GM23248 (cell line): Measurements from ENCODE around the gene ANKS1B. TPM values are rescaled to one million over a fixed set of nuclear protein-coding genes. Genes with fewer than 3 reads are reported as not detected.
A peak's percentile ranks its signal among the peaks of the same experiment; 100 is the strongest.

Experiments used
- DNase-seq: peaks from one replicate; pipeline ENCODE4 v3.0.0-alpha.2; 2015
- H2AFZ ChIP-seq: fragments of 200-600 bp; sonication (generic); 2 replicates; pipeline ENCODE4 v1.6.1; 2016; ENCODE audit warnings: antibody characterized with exemption
- H3F3A ChIP-seq: fragments of 200-600 bp; sonication (generic); 2 replicates; pipeline ENCODE4 v1.6.1; 2016; ENCODE audit warnings: mild to moderate bottlenecking, antibody characterized with exemption, mixed run types; ENCODE audit not compliant: insufficient read depth
- H3K27ac ChIP-seq: fragments of 200-600 bp; sonication (generic); 2 replicates; pipeline ENCODE4 v1.5.1; 2016; ENCODE audit warnings: mild to moderate bottlenecking
- H3K27me3 ChIP-seq: fragments of 200-600 bp; sonication (generic); replicated peaks from 2 replicates; pipeline ENCODE4 v1.6.1; 2016; ENCODE audit warnings: mild to moderate bottlenecking; ENCODE audit not compliant: insufficient read depth
- H3K36me3 ChIP-seq: fragments of 200-600 bp; sonication (generic); 2 replicates; pipeline ENCODE4 v1.6.1; 2016; ENCODE audit warnings: low read depth, mild to moderate bottlenecking
- H3K4me1 ChIP-seq: fragments of 200-600 bp; sonication (generic); 2 replicates; pipeline ENCODE4 v1.6.1; 2016; ENCODE audit warnings: mild to moderate bottlenecking; ENCODE audit not compliant: insufficient read depth
- H3K4me2 ChIP-seq: fragments of 200-600 bp; sonication (generic); one replicate; pipeline ENCODE4 v1.6.1; 2016; ENCODE audit warnings: mild to moderate bottlenecking; ENCODE audit not compliant: unreplicated experiment
- H3K4me3 ChIP-seq: fragments of 200-600 bp; sonication (generic); 2 replicates; pipeline ENCODE4 v1.5.1; 2016; ENCODE audit warnings: mild to moderate bottlenecking
- H3K79me2 ChIP-seq: fragments of 200-600 bp; sonication (generic); 2 replicates; pipeline ENCODE4 v1.6.1; 2016; ENCODE audit warnings: mild to moderate bottlenecking; ENCODE audit not compliant: insufficient read depth
- H3K9ac ChIP-seq: fragments of 200-600 bp; sonication (generic); 2 replicates; pipeline ENCODE4 v1.6.1; 2016; ENCODE audit warnings: mild to moderate bottlenecking
- H3K9me2 ChIP-seq: fragments of 200-600 bp; sonication (generic); 2 replicates; pipeline ENCODE4 v1.6.1; 2016; ENCODE audit warnings: mixed run types, mild to moderate bottlenecking, moderate library complexity; ENCODE audit not compliant: insufficient read depth
- H3K9me3 ChIP-seq: fragments of 200-600 bp; sonication (generic); one replicate; pipeline ENCODE4 v1.6.1; 2017; ENCODE audit warnings: low read depth
- H4K20me1 ChIP-seq: fragments of 200-600 bp; sonication (generic); 2 replicates; pipeline ENCODE4 v1.6.0; 2016; ENCODE audit not compliant: insufficient read depth
- EZH2 ChIP-seq: fragments of 200-600 bp; sonication (generic); IDR thresholded peaks from 2 replicates; pipeline ENCODE4 v1.6.1; 2018; ENCODE audit warnings: antibody characterized with exemption, mild to moderate bottlenecking; ENCODE audit not compliant: insufficient read depth, poor library complexity, severe bottlenecking
- EZH2phosphoT487 ChIP-seq: fragments of 200-600 bp; sonication (generic); IDR thresholded peaks from 2 replicates; pipeline ENCODE4 v1.6.1; 2018; ENCODE audit warnings: antibody characterized with exemption, moderate library complexity, mild to moderate bottlenecking, low read depth; ENCODE audit not compliant: insufficient read depth
- WGBS, 2 experiments: methylation state at CpG; one replicate each; pipeline ENCODE4 v1.1.6; 2015 to 2017; ENCODE audit warnings: low lambda C conversion rate in 2 of 2, low coverage in 1 of 2; ENCODE audit errors: missing lambda C conversion rate in 2 of 2; 5-methylcytosine and 5-hydroxymethylcytosine counted together
- in situ Hi-C: fragments of 300-500 bp; cut with MboI; formaldehyde crosslinking; loops from 2 replicates; pipeline ENCODE4 v1.15.0; 2020
- polyA plus RNA-seq: library from polyadenylated mRNA; unstranded; fragments of >200 nt; fragmentation: Nextera tagmentation; extraction: Ambion mirVana; gene quantifications from 2 replicates; pipeline ENCODE4 v1.2.1, GENCODE V29; 2016
- total RNA-seq: library from RNA; depleted of rRNA; stranded (reverse); fragments of >200 nt; shearing (Covaris generic); gene quantifications from 2 replicates; pipeline ENCODE4 v1.2.3, GENCODE V29; 2014

The ANKS1B gene
- total and polyA plus RNA-seq, 2 experiments from 2014 or later = not detected

GRCh38 chr12:98893126-98893674 lies 1091.5 kb downstream of the ANKS1B start:
- Histone ChIP-seq H4K20me1 (no peaks in the 10 kb centered on the region), H3K79me2 (no peaks in the 10 kb centered on the region), H3K27me3 (peaks cover 58% of the 10 kb centered on the region), H3K4me1 (no peaks in the 10 kb centered on the region), H3K4me3 (no peak overlapping the region), H3K4me2 (no peak overlapping the region), H3F3A (no peaks in the 10 kb centered on the region), H3K9ac (no peak overlapping the region), H3K9me3 (no peaks in the 10 kb centered on the region), H2AFZ (no peak overlapping the region), H3K27ac (no peak overlapping the region), H3K36me3 (no peaks in the 10 kb centered on the region), H3K9me2 (no peaks in the 10 kb centered on the region)
- in situ Hi-C loops = no loop called here
- DNase-seq = no peak
- TF ChIP-seq EZH2phosphoT487 (0 out of 2 replicates have a peak, but pooled peaks have one; percentile 8), EZH2 (no peak)
- 4 to 6% methylated on average over 11 of the region's 11 CpGs for WGBS, 2 experiments

DNA sequence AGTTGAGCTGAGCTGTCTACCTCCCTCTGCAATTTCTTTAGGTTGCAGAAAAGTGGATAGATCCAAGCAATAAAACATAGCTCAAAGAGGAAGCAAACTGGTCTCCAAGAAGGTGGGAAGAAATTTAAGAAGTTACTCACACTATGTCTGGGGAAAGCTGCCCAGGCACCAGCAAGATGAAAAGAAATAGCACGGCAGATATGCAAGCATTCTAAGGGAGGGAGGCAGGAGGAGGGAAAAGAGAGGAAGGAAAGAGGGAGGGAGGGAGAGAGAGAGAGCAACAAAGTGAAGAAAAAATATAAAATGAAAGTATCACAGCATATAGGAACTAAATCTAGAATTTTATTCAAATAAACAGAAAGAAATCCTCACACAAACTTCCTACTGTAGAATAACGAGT lies 1099.0 kb downstream of the ANKS1B start:
- TF ChIP-seq EZH2phosphoT487 = no peak
- TF ChIP-seq EZH2 = no peak

GRCh38 chr12:98883231-98883630 lies 1101.5 kb downstream of the ANKS1B start:
- 19 to 26% methylated on average over 2 of the region's 2 CpGs for whole genome bisulfite sequencing, 2 experiments
- H3K4me1 ChIP-seq = no peaks in the 10 kb centered on the region
- H3K9me2 ChIP-seq = no peaks in the 10 kb centered on the region
- no peaks in the 10 kb centered on the region for H3F3A ChIP-seq
- no peak overlapping the region for H3K4me3 ChIP-seq
- DNase-seq = no peak
- no peaks in the 10 kb centered on the region for H3K9me3 ChIP-seq
- TF ChIP-seq EZH2 = no peak
- TF ChIP-seq EZH2phosphoT487 = no peak
- H3K4me2 ChIP-seq = no peak overlapping the region
- in situ Hi-C loops = no loop called here
- no peak overlapping the region for H3K9ac ChIP-seq
- H3K27ac ChIP-seq = no peak overlapping the region
- no peaks in the 10 kb centered on the region for H4K20me1 ChIP-seq
- no peaks in the 10 kb centered on the region for H3K79me2 ChIP-seq
- no peaks in the 10 kb centered on the region for H3K36me3 ChIP-seq
- H2AFZ ChIP-seq = no peak overlapping the region
- no peaks in the 10 kb centered on the region for H3K27me3 ChIP-seq

More for the DNA sequence above, 1099.0 kb downstream of the ANKS1B start:
- Histone ChIP-seq H3K36me3 (no peaks in the 10 kb centered on the region), H3K27me3 (peaks cover 3% of the 10 kb centered on the region; the same call in 1 of the 2 replicates), H3K4me1 (no peaks in the 10 kb centered on the region), H2AFZ (no peak overlapping the region), H3K9ac (no peak overlapping the region), H3F3A (no peaks in the 10 kb centered on the region), H4K20me1 (no peaks in the 10 kb centered on the region), H3K4me3 (no peak overlapping the region), H3K27ac (no peak overlapping the region), H3K9me2 (no peaks in the 10 kb centered on the region), H3K4me2 (no peak overlapping the region), H3K79me2 (no peaks in the 10 kb centered on the region), H3K9me3 (no peaks in the 10 kb centered on the region)
- 11 to 17% methylated on average over 2 of the region's 2 CpGs for WGBS, 2 experiments
- no peak for DNase-seq
- in situ Hi-C loops = no loop called here

DNA sequence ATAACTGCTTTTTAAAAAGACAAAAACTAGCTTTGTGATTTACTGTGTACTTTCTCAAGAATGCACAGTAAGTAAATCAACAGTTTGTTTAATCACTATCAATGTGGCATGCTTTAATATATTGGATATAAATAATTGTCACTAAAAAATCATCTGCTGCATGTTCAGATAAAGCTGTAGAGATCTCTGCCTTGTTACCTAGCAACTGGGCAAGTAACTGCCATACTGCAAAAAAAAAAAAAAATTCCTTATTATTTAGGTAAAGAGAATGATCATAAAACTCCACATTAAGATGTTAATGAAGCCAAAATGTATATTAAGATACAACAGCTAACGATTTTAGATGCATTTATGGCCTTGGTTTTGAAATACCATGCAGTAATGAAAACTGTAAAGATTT lies 1102.2 kb downstream of the ANKS1B start:
- Histone ChIP-seq H3K9me3 (no peaks in the 10 kb centered on the region), H3K27me3 (no peaks in the 10 kb centered on the region), H3K4me2 (no peak overlapping the region), H3K79me2 (no peaks in the 10 kb centered on the region), H3K9ac (no peak overlapping the region), H3K4me1 (no peaks in the 10 kb centered on the region), H3K4me3 (no peak overlapping the region), H2AFZ (no peak overlapping the region), H4K20me1 (no peaks in the 10 kb centered on the region), H3K27ac (no peak overlapping the region), H3F3A (no peaks in the 10 kb centered on the region), H3K9me2 (no peaks in the 10 kb centered on the region), H3K36me3 (no peaks in the 10 kb centered on the region)
- DNase-seq = no peak
- TF ChIP-seq EZH2 (no peak), EZH2phosphoT487 (no peak)
- 7% methylated on average over 1 of the region's 1 CpG for WGBS, 2 experiments
- in situ Hi-C loops = no loop called here
